GM12878 (cell line): ENCODE results near the gene HBZ. TPM values are rescaled to one million over a fixed set of nuclear protein-coding genes. Genes with fewer than 3 reads are reported as not detected.

Source experiments
- ATAC-seq: fragments of 200-7000 bp; cut with Tn5 transposase; 3 replicates; pipeline ENCODE4 v1.9.1; 2020; ENCODE audit warnings: mild to moderate bottlenecking, moderate library complexity
- BruUV-seq: library from RNA; stranded (reverse); fragments of 400-500 nt; replicated peaks from 2 replicates; lab custom pipeline; 2021; lab: Mats Ljungman, UMichigan
- CTCF ChIA-PET: fragments of 300-600 bp; sonication (Branson Sonifier 250); formaldehyde crosslinking; extraction: SDS; loops from one replicate; lab custom pipeline; 2021; ENCODE audit warnings: inconsistent platforms; lab: Yijun Ruan, JAX
- POLR2A ChIA-PET: fragments of 350-600 bp; formaldehyde crosslinking; extraction: SDS; loops from one replicate; lab custom pipeline; 2021; ENCODE audit warnings: inconsistent platforms; lab: Charles Lee
- RAD21 ChIA-PET: fragments of 300-600 bp; sonication (Branson Sonifier 250); formaldehyde crosslinking; loops from one replicate; lab custom pipeline; 2023; ENCODE audit warnings: antibody characterized with exemption; ENCODE audit not compliant: unreplicated experiment; lab: Charles Lee
- SMC1A ChIA-PET: fragments of 300-600 bp; sonication (Branson Sonifier 250); formaldehyde crosslinking; loops from one replicate; lab custom pipeline; 2023; ENCODE audit not compliant: unreplicated experiment, uncharacterized antibody; lab: Charles Lee
- DNase-seq: peaks from one replicate; pipeline ENCODE4 v3.0.0-alpha.2; 2011; ENCODE audit warnings: low read depth, low spot score
- FAIRE-seq: peaks from 3 replicates; lab custom pipeline; 2011; peaks lifted over from hg19 to GRCh38; lab: Jason Lieb, UNC
- H2AFZ ChIP-seq: 2 replicates; pipeline ENCODE4 v1.6.0; 2011; ENCODE audit warnings: low read depth, low read length, control low read depth; ENCODE audit not compliant: control insufficient read depth
- H3K27ac ChIP-seq: 2 replicates; pipeline ENCODE4 v1.5.1; 2011; ENCODE audit warnings: control low read depth; ENCODE audit not compliant: control insufficient read depth, insufficient read depth
- H3K27me3 ChIP-seq, 2 experiments: replicated peaks in 1 of 2; 2 replicates each; pipeline versions ENCODE4 v1.6.0 to v1.6.1; 2011; ENCODE audit warnings: low read length in 1 of 2; ENCODE audit not compliant: control insufficient read depth in 2 of 2, insufficient read depth in 2 of 2
- H3K36me3 ChIP-seq, 2 experiments: 2 replicates each; pipeline ENCODE4 v1.5.1; 2011; ENCODE audit warnings: low read length in 1 of 2; ENCODE audit not compliant: control insufficient read depth in 2 of 2, insufficient read depth in 2 of 2
- H3K4me1 ChIP-seq: 2 replicates; pipeline ENCODE4 v1.6.1; 2011; ENCODE audit warnings: mild to moderate bottlenecking, low read length, moderate library complexity, mixed read lengths; ENCODE audit not compliant: control insufficient read depth, insufficient read depth
- H3K4me2 ChIP-seq: 2 replicates; pipeline ENCODE4 v1.6.0; 2011; ENCODE audit warnings: control low read depth; ENCODE audit not compliant: control insufficient read depth, insufficient read depth
- H3K4me3 ChIP-seq: fragments of 200-600 bp; sonication (generic); 2 replicates; pipeline ENCODE4 v1.5.1; 2016
- H3K79me2 ChIP-seq: 2 replicates; pipeline ENCODE4 v1.6.0; 2011; ENCODE audit warnings: low read length; ENCODE audit not compliant: control insufficient read depth, insufficient read depth
- H3K9ac ChIP-seq: 2 replicates; pipeline ENCODE4 v1.8.0; 2011; ENCODE audit warnings: low read length, control low read depth, mixed read lengths; ENCODE audit not compliant: control insufficient read depth, insufficient read depth
- H3K9me3 ChIP-seq: replicated peaks from 3 replicates; pipeline ENCODE4 v1.5.1; 2011; ENCODE audit warnings: mild to moderate bottlenecking, low read length; ENCODE audit not compliant: control insufficient read depth, insufficient read depth
- H4K20me1 ChIP-seq: 2 replicates; pipeline ENCODE4 v1.6.0; 2011; ENCODE audit not compliant: control insufficient read depth, insufficient read depth
- NKRF ChIP-seq: fragments of 450-650 bp; conservative IDR thresholded peaks from 2 replicates; pipeline ENCODE4 v1.6.1; 2017; ENCODE audit warnings: mild to moderate bottlenecking, moderate library complexity
- POLR2A ChIP-seq: IDR thresholded peaks from 2 replicates; pipeline ENCODE4 v1.6.1; 2011; ENCODE audit warnings: low read depth, mild to moderate bottlenecking, low read length
- TCF12 ChIP-seq: IDR thresholded peaks from 2 replicates; pipeline ENCODE4 v1.6.1; 2011; ENCODE audit warnings: low read depth, mild to moderate bottlenecking, low read length
- WGBS: methylation state at CpG from one replicate; pipeline ENCODE4 v1.1.6; 2016; ENCODE audit warnings: low lambda C conversion rate; ENCODE audit not compliant: insufficient replicate concordance, insufficient coverage; ENCODE audit errors: missing lambda C conversion rate; 5-methylcytosine and 5-hydroxymethylcytosine counted together
- in situ Hi-C: fragments of 300-500 bp; cut with MboI; formaldehyde crosslinking; loops from 9 replicates; pipeline ENCODE4 v1.14.3; 2018; ENCODE audit warnings: mixed read lengths
- intact Hi-C: fragments of 100-400 bp; cut with micrococcal nuclease; formaldehyde crosslinking; loops from one replicate; pipeline ENCODE4 v1.14.2; 2022; ENCODE audit not compliant: unreplicated experiment
- polyA plus RNA-seq, 11 experiments: library from polyadenylated mRNA; depleted of rRNA in 4 of 11; unstranded in 6 of 11; stranded (reverse) in 5 of 11; fragments of >200 nt; fragmentation: Nextera tagmentation in 4 of 11; fragmentation: Illumina TruSeq in 1 of 11; extraction: Ambion mirVana in 4 of 11; extraction: Trizol in 1 of 11; gene quantifications; 1 replicate in 1 of 11; 2 replicates in 10 of 11; pipeline versions ENCODE4 v1.2.1 to v1.2.3, GENCODE V29; 2011 to 2016; ENCODE audit warnings: inconsistent platforms in 2 of 11, missing spikeins in 2 of 11, low read depth in 1 of 11
- total RNA-seq, 4 experiments: library from RNA; depleted of rRNA in 3 of 4; stranded (reverse); fragments of >200 nt in 3 of 4; fragmentation: Illumina TruSeq in 1 of 4; extraction: Trizol in 1 of 4; gene quantifications; 2 replicates each; pipeline versions ENCODE4 v1.2.1 to v1.2.3, GENCODE V29; 2013 to 2021
- TF ChIP-seq, protein P1 (sequence below), 3 experiments: IDR thresholded peaks in 2 of 3; conservative IDR thresholded peaks in 1 of 3; 2 replicates each; pipeline ENCODE4 v1.5.1; 2011; ENCODE audit warnings: low read depth in 3 of 3, low read length in 3 of 3, mild to moderate bottlenecking in 3 of 3, control low read depth in 2 of 3, moderate library complexity in 2 of 3, inconsistent platforms in 1 of 3, mixed read lengths in 1 of 3; ENCODE audit not compliant: control insufficient read depth in 2 of 3, insufficient read depth in 1 of 3; ENCODE audit errors: extremely low read depth in 1 of 3

Gene HBZ
- total and polyA plus RNA-seq, 10 of the 15 experiments (the other 5 are each of a cell fraction or from before 2014, with no cell fraction given) = 0.49 TPM; not detected in 9

DNA sequence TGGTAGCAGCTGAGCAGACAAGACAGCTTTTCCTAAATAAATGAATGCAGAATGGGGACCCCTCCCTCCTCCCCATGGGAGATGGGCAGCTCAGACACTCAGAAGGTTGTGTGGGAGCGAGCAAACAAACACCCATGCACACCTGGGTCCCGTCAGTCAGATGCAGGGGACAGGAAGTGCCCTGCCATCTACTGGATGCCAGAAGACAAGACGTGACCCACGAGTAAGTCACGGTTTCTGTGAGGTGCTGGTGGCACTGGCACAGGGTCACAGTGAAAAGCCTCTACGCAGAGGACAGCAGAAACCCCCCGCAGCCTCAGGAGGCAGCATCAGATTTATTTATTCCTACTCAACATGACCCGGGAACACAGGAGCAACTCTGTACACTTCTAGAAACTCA, 36.2 kb downstream of the HBZ start:
- no peak overlapping the region for H3K4me3 ChIP-seq
- no peak overlapping the region for H2AFZ ChIP-seq
- no TSS peak for BruUV-seq
- no peak overlapping the region for H3K27ac ChIP-seq
- no peak overlapping the region for H3K9ac ChIP-seq
- H3K27me3 ChIP-seq = no peaks in the 10 kb centered on the region
- peak; percentile 69 for ATAC-seq
- H4K20me1 ChIP-seq = no peaks in the 10 kb centered on the region
- intact Hi-C loops = no loop called here
- ChIA-PET CTCF (interaction anchor here (0.8 to 1.6 kb wide), 4 partner anchors 31 to 172 kb away, joined by 3 to 5 read pairs (median 3); no protein-coding TSS in a partner anchor), POLR2A (interaction anchor here (0.9 kb wide), 1 partner anchor 155 kb away, joined by 5 read pairs; no protein-coding TSS in a partner anchor), RAD21 (no interaction called here), SMC1A (interaction anchor here (0.6 to 0.7 kb wide), 2 partner anchors 40 to 247 kb away, joined by 3 read pairs; no protein-coding TSS in a partner anchor)
- FAIRE-seq = no peak
- in situ Hi-C loops = no loop called here
- H3K9me3 ChIP-seq = no peaks in the 10 kb centered on the region
- no peak for DNase-seq
- no peaks in the 10 kb centered on the region for H3K79me2 ChIP-seq
- no peak overlapping the region for H3K4me2 ChIP-seq
- TF ChIP-seq TCF12 (0 out of 2 replicates have a peak, but pooled peaks have one; percentile 5), POLR2A (peak; percentile 32; the same call in 1 of the 2 replicates), NKRF (no peak)
- TF ChIP-seq, protein P1, sequence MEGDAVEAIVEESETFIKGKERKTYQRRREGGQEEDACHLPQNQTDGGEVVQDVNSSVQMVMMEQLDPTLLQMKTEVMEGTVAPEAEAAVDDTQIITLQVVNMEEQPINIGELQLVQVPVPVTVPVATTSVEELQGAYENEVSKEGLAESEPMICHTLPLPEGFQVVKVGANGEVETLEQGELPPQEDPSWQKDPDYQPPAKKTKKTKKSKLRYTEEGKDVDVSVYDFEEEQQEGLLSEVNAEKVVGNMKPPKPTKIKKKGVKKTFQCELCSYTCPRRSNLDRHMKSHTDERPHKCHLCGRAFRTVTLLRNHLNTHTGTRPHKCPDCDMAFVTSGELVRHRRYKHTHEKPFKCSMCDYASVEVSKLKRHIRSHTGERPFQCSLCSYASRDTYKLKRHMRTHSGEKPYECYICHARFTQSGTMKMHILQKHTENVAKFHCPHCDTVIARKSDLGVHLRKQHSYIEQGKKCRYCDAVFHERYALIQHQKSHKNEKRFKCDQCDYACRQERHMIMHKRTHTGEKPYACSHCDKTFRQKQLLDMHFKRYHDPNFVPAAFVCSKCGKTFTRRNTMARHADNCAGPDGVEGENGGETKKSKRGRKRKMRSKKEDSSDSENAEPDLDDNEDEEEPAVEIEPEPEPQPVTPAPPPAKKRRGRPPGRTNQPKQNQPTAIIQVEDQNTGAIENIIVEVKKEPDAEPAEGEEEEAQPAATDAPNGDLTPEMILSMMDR (IDR thresholded peaks at IDR 0.05 in 2 of 3, conservative IDR thresholded peaks at IDR 0.05 in 1 of 3; ENCODE audit: control insufficient read depth in 2 of 3, extremely low read depth in 1 of 3, insufficient read depth in 1 of 3, low read depth in 3 of 3, low read length in 3 of 3) = peak; percentile 22 to 36 (median 30); a peak in 4 of 6 replicates
- H3K4me1 ChIP-seq = no peaks in the 10 kb centered on the region
- WGBS = 48% methylated on average over 8 of the region's 8 CpGs
- H3K36me3 ChIP-seq = peaks cover 16 to 17% of the 10 kb centered on the region in 2 experiments
